Measurements from ENCODE around the gene DGKI.

DNA sequence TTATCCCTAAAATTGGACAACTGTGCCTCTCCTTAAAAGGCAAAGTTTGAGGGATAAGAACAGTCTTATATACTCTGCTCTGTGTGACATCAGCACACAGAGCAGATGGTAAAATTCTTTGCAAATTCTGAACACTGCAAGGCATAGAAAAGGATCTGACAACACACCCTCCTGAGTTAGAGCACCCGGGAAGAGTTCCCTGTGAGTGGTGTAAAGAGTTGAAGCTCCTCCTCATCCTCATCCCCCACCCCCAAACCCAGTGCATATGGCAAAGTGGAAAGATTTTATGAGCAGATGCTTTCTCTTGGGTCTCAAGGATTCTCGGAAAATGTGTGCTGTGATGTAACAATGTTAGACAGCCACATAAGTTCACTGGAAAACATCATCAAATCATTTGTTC is 40.0 kb upstream of the DGKI start:
- TF ChIP-seq, protein P1, sequence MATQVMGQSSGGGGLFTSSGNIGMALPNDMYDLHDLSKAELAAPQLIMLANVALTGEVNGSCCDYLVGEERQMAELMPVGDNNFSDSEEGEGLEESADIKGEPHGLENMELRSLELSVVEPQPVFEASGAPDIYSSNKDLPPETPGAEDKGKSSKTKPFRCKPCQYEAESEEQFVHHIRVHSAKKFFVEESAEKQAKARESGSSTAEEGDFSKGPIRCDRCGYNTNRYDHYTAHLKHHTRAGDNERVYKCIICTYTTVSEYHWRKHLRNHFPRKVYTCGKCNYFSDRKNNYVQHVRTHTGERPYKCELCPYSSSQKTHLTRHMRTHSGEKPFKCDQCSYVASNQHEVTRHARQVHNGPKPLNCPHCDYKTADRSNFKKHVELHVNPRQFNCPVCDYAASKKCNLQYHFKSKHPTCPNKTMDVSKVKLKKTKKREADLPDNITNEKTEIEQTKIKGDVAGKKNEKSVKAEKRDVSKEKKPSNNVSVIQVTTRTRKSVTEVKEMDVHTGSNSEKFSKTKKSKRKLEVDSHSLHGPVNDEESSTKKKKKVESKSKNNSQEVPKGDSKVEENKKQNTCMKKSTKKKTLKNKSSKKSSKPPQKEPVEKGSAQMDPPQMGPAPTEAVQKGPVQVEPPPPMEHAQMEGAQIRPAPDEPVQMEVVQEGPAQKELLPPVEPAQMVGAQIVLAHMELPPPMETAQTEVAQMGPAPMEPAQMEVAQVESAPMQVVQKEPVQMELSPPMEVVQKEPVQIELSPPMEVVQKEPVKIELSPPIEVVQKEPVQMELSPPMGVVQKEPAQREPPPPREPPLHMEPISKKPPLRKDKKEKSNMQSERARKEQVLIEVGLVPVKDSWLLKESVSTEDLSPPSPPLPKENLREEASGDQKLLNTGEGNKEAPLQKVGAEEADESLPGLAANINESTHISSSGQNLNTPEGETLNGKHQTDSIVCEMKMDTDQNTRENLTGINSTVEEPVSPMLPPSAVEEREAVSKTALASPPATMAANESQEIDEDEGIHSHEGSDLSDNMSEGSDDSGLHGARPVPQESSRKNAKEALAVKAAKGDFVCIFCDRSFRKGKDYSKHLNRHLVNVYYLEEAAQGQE (IDR thresholded peaks at IDR 0.05) = no peak
- TF ChIP-seq, protein P2, sequence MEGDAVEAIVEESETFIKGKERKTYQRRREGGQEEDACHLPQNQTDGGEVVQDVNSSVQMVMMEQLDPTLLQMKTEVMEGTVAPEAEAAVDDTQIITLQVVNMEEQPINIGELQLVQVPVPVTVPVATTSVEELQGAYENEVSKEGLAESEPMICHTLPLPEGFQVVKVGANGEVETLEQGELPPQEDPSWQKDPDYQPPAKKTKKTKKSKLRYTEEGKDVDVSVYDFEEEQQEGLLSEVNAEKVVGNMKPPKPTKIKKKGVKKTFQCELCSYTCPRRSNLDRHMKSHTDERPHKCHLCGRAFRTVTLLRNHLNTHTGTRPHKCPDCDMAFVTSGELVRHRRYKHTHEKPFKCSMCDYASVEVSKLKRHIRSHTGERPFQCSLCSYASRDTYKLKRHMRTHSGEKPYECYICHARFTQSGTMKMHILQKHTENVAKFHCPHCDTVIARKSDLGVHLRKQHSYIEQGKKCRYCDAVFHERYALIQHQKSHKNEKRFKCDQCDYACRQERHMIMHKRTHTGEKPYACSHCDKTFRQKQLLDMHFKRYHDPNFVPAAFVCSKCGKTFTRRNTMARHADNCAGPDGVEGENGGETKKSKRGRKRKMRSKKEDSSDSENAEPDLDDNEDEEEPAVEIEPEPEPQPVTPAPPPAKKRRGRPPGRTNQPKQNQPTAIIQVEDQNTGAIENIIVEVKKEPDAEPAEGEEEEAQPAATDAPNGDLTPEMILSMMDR (IDR thresholded peaks at IDR 0.05; ENCODE audit: low read depth, low read length, missing input control) = no peak
- TF ChIP-seq EGR1 (IDR thresholded peaks at IDR 0.05; ENCODE audit: low read depth in 2 of 2) = no peak
